Nephron (organoid): ENCODE data around the gene TRA2A.

Experiments
- H3K27ac Mint-ChIP-seq, 3 experiments: 2 replicates each; pipeline ENCODE4 v1.8.0; 2020; ENCODE audit warnings: mixed read lengths in 3 of 3, mild to moderate bottlenecking in 2 of 3, moderate library complexity in 1 of 3
- H3K27me3 Mint-ChIP-seq: 2 replicates; pipeline ENCODE4 v1.8.0; 2021; ENCODE audit warnings: low read depth, mild to moderate bottlenecking, moderate library complexity, mixed read lengths
- H3K36me3 Mint-ChIP-seq: 2 replicates; pipeline ENCODE4 v1.8.0; 2020; ENCODE audit warnings: low read depth, mixed read lengths
- H3K4me1 Mint-ChIP-seq: 2 replicates; pipeline ENCODE4 v1.8.0; 2020; ENCODE audit warnings: mixed read lengths
- H3K4me3 Mint-ChIP-seq, 3 experiments: 2 replicates each; pipeline ENCODE4 v1.8.0; 2020; ENCODE audit warnings: mild to moderate bottlenecking in 3 of 3, mixed read lengths in 3 of 3, moderate library complexity in 2 of 3
- H3K9me3 Mint-ChIP-seq: 2 replicates; pipeline ENCODE4 v1.8.0; 2020; ENCODE audit warnings: mixed read lengths
- TF ChIP-seq, protein P1 (sequence below), 3 experiments: fragments of 200-600 bp; sonication (generic); IDR thresholded peaks; one replicate each; pipeline ENCODE4 v1.5.0; 2021; ENCODE audit warnings: antibody characterized with exemption in 3 of 3; ENCODE audit not compliant: unreplicated experiment in 3 of 3

The TRA2A gene

DNA sequence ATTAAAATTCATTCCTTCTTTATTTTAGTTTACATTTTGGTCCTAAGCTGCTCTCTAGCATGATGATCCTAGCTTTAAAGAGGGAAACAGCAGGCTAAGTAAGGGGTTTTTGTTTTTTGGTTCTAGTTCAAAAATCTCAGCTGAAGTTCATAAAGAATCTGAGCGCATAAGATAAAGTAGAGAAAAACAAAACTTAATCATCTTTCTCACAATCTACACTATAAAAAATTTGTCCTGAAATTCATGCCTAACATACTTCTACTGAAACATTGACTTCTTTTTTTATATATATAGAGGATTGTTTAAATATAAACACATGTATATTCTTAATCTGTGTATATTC, 54.7 kb downstream of the TRA2A start:
- peaks cover 16% of the 10 kb centered on the region for H3K4me1 Mint-ChIP-seq
- H3K27ac Mint-ChIP-seq: peak overlapping the region in 2 of 3 experiments; percentile 39 to 48
- H3K36me3 Mint-ChIP-seq: peaks cover 5% of the 10 kb centered on the region
- TF ChIP-seq, protein P1, sequence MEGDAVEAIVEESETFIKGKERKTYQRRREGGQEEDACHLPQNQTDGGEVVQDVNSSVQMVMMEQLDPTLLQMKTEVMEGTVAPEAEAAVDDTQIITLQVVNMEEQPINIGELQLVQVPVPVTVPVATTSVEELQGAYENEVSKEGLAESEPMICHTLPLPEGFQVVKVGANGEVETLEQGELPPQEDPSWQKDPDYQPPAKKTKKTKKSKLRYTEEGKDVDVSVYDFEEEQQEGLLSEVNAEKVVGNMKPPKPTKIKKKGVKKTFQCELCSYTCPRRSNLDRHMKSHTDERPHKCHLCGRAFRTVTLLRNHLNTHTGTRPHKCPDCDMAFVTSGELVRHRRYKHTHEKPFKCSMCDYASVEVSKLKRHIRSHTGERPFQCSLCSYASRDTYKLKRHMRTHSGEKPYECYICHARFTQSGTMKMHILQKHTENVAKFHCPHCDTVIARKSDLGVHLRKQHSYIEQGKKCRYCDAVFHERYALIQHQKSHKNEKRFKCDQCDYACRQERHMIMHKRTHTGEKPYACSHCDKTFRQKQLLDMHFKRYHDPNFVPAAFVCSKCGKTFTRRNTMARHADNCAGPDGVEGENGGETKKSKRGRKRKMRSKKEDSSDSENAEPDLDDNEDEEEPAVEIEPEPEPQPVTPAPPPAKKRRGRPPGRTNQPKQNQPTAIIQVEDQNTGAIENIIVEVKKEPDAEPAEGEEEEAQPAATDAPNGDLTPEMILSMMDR (IDR thresholded peaks at IDR 0.05; ENCODE audit: unreplicated experiment in 3 of 3): no peak
- H3K9me3 Mint-ChIP-seq: no peaks in the 10 kb centered on the region
- peaks cover 8% of the 10 kb centered on the region for H3K27me3 Mint-ChIP-seq
- H3K4me3 Mint-ChIP-seq: peak overlapping the region; percentile 2 to 48 (median 45)

DNA sequence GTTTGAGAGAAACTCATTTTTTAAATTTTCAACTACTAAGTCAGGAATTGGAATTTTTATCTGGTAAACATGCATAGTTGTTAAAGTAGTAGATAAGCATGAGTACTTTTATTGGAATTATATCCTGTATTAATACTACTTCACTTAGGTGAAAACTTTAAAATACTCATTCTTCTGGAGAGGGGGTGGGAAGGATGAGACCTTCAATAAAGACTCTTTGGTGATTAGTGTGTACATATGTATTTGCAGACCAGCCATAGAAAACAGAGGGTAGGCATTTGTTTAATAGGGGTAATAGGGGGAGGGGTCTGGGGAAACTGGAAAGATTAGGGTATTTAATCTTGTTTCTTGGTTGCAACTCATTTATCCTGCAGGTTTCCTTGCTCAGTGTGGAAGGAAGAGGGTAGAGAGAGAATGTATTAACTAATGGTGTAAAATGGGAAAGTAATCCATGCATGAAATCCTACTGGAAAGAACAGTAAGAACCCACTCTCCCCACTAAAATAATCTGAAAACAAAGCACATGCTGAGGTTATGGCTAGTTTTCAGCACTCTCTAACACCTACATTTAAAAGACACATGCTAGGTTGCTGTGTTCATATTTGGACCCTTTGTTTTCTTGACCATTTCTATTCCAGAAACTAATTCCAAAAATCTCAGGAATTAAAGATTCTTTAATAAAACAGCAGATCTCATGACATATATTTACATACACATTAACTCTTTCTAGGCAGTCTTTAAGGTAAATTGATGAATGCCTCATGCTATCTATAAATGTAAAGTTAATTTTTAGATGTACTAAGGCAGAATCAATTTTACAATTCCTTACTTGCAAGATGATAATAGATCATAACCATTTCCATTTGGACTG, 55.3 kb downstream of the TRA2A start:
- peaks cover 3% of the 10 kb centered on the region for H3K36me3 Mint-ChIP-seq
- H3K9me3 Mint-ChIP-seq: no peaks in the 10 kb centered on the region
- H3K4me3 Mint-ChIP-seq: peak overlapping the region; percentile 29 to 48 (median 45)
- H3K4me1 Mint-ChIP-seq: peaks cover 23% of the 10 kb centered on the region
- H3K27ac Mint-ChIP-seq: peak overlapping the region in 2 of 3 experiments; percentile 39 to 48
- TF ChIP-seq, protein P1 (IDR thresholded peaks at IDR 0.05; ENCODE audit: unreplicated experiment in 3 of 3): no peak
- H3K27me3 Mint-ChIP-seq: peaks cover 8% of the 10 kb centered on the region

DNA sequence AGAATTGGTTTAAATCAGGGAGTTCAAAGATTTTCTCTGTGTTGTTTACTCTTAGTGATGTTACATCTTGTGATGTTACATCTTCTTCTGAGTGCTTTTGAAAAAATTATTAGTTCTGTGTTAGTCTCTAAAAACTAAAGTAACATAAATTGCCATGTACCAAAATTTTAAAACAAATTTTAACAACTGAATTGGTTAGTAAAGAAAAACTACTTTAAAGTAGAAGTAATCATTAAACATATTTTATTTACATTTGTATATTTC, 56.3 kb downstream of the TRA2A start:
- TF ChIP-seq, protein P1 (IDR thresholded peaks at IDR 0.05; ENCODE audit: unreplicated experiment in 3 of 3): no peak
- Mint-ChIP-seq H3K4me1 (peaks cover 25% of the 10 kb centered on the region), H3K27me3 (peaks cover 8% of the 10 kb centered on the region), H3K9me3 (no peaks in the 10 kb centered on the region), H3K27ac (peak overlapping the region in 1 of 3 experiments; percentile 99), H3K36me3 (no peaks in the 10 kb centered on the region), H3K4me3 (peak overlapping the region; percentile 93 to 97 (median 94))

GRCh38 chr7:23474829-23475575, 56.8 kb downstream of the TRA2A start:
- peak overlapping the region; percentile 93 to 97 (median 94) for H3K4me3 Mint-ChIP-seq
- TF ChIP-seq, protein P1 (IDR thresholded peaks at IDR 0.05; ENCODE audit: unreplicated experiment in 3 of 3): no peak
- H3K9me3 Mint-ChIP-seq: no peaks in the 10 kb centered on the region
- peaks cover 8% of the 10 kb centered on the region for H3K27me3 Mint-ChIP-seq
- peaks cover 25% of the 10 kb centered on the region for H3K4me1 Mint-ChIP-seq
- no peaks in the 10 kb centered on the region for H3K36me3 Mint-ChIP-seq
- H3K27ac Mint-ChIP-seq: peak overlapping the region; percentile 89 to 99 (median 95)

GRCh38 chr7:23474094-23474828, 57.5 kb downstream of the TRA2A start:
- Mint-ChIP-seq H3K4me1 (peaks cover 25% of the 10 kb centered on the region), H3K9me3 (no peaks in the 10 kb centered on the region), H3K27ac (peak overlapping the region; percentile 89 to 99 (median 95)), H3K36me3 (no peaks in the 10 kb centered on the region), H3K4me3 (peak overlapping the region; percentile 93 to 97 (median 94)), H3K27me3 (peaks cover 8% of the 10 kb centered on the region)
- TF ChIP-seq, protein P1 (IDR thresholded peaks at IDR 0.05; ENCODE audit: unreplicated experiment in 3 of 3): no peak
